Upper lobe of right lung (tissue), 1 donor: ENCODE measurements around the gene LETM1. TPM values are rescaled to one million over a fixed set of nuclear protein-coding genes. Genes with fewer than 3 reads are reported as not detected.

Source experiments
- ATAC-seq: fragments of 200-7000 bp; cut with Tn5 transposase; one replicate; pipeline ENCODE4 v1.9.1; 2020; ENCODE audit warnings: mild to moderate bottlenecking, moderate library complexity
- DNase-seq: peaks from one replicate; pipeline ENCODE4 v3.0.0-alpha.2; 2020
- H3K27ac ChIP-seq: fragments of 200-600 bp; one replicate; pipeline ENCODE4 v1.8.0; 2022
- H3K27me3 ChIP-seq: fragments of 200-600 bp; one replicate; pipeline ENCODE4 v1.8.0; 2022; ENCODE audit warnings: mild to moderate bottlenecking
- H3K36me3 ChIP-seq: fragments of 200-600 bp; one replicate; pipeline ENCODE4 v1.8.0; 2022
- H3K4me1 ChIP-seq: fragments of 200-600 bp; one replicate; pipeline ENCODE4 v1.8.0; 2022
- H3K4me3 ChIP-seq: fragments of 200-600 bp; one replicate; pipeline ENCODE4 v1.8.0; 2022; ENCODE audit warnings: mild to moderate bottlenecking
- H3K9me3 ChIP-seq: fragments of 200-600 bp; one replicate; pipeline ENCODE4 v1.8.0; 2022
- intact Hi-C: fragments of 100-400 bp; cut with DNase I; formaldehyde crosslinking; loops from one replicate; pipeline ENCODE4 v1.11.0; 2022
- total RNA-seq: library from RNA; stranded (reverse); fragmentation: NEBNext Ultra II Directional; extraction: Animal tissue kit (Norgen Biotek cat#: 25700); gene quantifications from one replicate; pipeline ENCODE4 v1.2.1, GENCODE V29; 2021
- TF ChIP-seq, protein P1 (sequence below): fragments of 200-600 bp; IDR thresholded peaks from one replicate; pipeline ENCODE4 v1.8.0; 2022; ENCODE audit warnings: antibody characterized with exemption
- donor health status: DM: no; HTN: yes; CAD: no; lungs with severe emphysema.

Gene LETM1
- total RNA-seq, 1 donor from 2014 or later: 39.5 TPM

GRCh38 chr4:1771555-1772305 is 84.2 kb downstream of the LETM1 start:
- H3K36me3 ChIP-seq: no peaks in the 10 kb centered on the region
- peaks cover 5% of the 10 kb centered on the region for H3K27me3 ChIP-seq
- DNase-seq: no peak
- ATAC-seq: no peak
- peaks cover 3% of the 10 kb centered on the region for H3K4me1 ChIP-seq
- intact Hi-C loops: no loop called here
- no peak overlapping the region for H3K4me3 ChIP-seq
- TF ChIP-seq, protein P1, sequence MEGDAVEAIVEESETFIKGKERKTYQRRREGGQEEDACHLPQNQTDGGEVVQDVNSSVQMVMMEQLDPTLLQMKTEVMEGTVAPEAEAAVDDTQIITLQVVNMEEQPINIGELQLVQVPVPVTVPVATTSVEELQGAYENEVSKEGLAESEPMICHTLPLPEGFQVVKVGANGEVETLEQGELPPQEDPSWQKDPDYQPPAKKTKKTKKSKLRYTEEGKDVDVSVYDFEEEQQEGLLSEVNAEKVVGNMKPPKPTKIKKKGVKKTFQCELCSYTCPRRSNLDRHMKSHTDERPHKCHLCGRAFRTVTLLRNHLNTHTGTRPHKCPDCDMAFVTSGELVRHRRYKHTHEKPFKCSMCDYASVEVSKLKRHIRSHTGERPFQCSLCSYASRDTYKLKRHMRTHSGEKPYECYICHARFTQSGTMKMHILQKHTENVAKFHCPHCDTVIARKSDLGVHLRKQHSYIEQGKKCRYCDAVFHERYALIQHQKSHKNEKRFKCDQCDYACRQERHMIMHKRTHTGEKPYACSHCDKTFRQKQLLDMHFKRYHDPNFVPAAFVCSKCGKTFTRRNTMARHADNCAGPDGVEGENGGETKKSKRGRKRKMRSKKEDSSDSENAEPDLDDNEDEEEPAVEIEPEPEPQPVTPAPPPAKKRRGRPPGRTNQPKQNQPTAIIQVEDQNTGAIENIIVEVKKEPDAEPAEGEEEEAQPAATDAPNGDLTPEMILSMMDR: no peak
- H3K27ac ChIP-seq: no peak overlapping the region
- no peaks in the 10 kb centered on the region for H3K9me3 ChIP-seq

- intact Hi-C loops: no loop called here
- TF ChIP-seq, protein P1: no peak
These were observed 85.1 kb downstream of the LETM1 start for GRCh38 chr4:1770791-1771231.

GRCh38 chr4:1770245-1770644 is 85.7 kb downstream of the LETM1 start:
- no peak for ATAC-seq
- peaks cover 5% of the 10 kb centered on the region for H3K27me3 ChIP-seq

More at GRCh38 chr4:1770791-1771231, 85.1 kb downstream of the LETM1 start:
- no peak overlapping the region for H3K27ac ChIP-seq
- peaks cover 6% of the 10 kb centered on the region for H3K4me1 ChIP-seq
- H3K36me3 ChIP-seq: no peaks in the 10 kb centered on the region
- no peaks in the 10 kb centered on the region for H3K9me3 ChIP-seq
- no peak for ATAC-seq
- H3K27me3 ChIP-seq: peaks cover 5% of the 10 kb centered on the region
- H3K4me3 ChIP-seq: no peak overlapping the region
- no peak for DNase-seq

GRCh38 chr4:1769692-1770091 is 86.3 kb downstream of the LETM1 start:
- Histone ChIP-seq H3K4me1 (peaks cover 6% of the 10 kb centered on the region), H3K4me3 (no peak overlapping the region), H3K9me3 (no peaks in the 10 kb centered on the region), H3K36me3 (no peaks in the 10 kb centered on the region), H3K27ac (peak overlapping the region; percentile 78), H3K27me3 (peaks cover 5% of the 10 kb centered on the region)
- TF ChIP-seq, protein P1: no peak
- ATAC-seq (no peak), DNase-seq (no peak)
- intact Hi-C loops: no loop called here

More at GRCh38 chr4:1770245-1770644, 85.7 kb downstream of the LETM1 start:
- no peak overlapping the region for H3K4me3 ChIP-seq
- H3K36me3 ChIP-seq: no peaks in the 10 kb centered on the region
- TF ChIP-seq, protein P1: no peak
- intact Hi-C loops: no loop called here
- DNase-seq: no peak
- peaks cover 6% of the 10 kb centered on the region for H3K4me1 ChIP-seq
- no peak overlapping the region for H3K27ac ChIP-seq
- no peaks in the 10 kb centered on the region for H3K9me3 ChIP-seq

GRCh38 chr4:1768367-1769034 is 87.5 kb downstream of the LETM1 start:
- H3K9me3 ChIP-seq: no peaks in the 10 kb centered on the region
- H3K4me3 ChIP-seq: peak overlapping the region; percentile 40
- peaks cover 11% of the 10 kb centered on the region for H3K4me1 ChIP-seq
- H3K36me3 ChIP-seq: no peaks in the 10 kb centered on the region
- ATAC-seq (peak; percentile 68), DNase-seq (peak; percentile 88)
- peak overlapping the region; percentile 78 for H3K27ac ChIP-seq
- intact Hi-C loops: no loop called here
- TF ChIP-seq, protein P1: no peak
- H3K27me3 ChIP-seq: peaks cover 5% of the 10 kb centered on the region
